Neural progenitor cell (in vitro differentiated cells): ENCODE measurements around the gene FHOD3.

Source experiments
- CTCF ChIP-seq: fragments of 200-600 bp; sonication (generic); IDR thresholded peaks from 2 replicates; pipeline ENCODE4 v1.5.1; 2017; ENCODE audit warnings: antibody characterized with exemption, mild to moderate bottlenecking
- EZH2 ChIP-seq: fragments of 200-600 bp; sonication (generic); IDR thresholded peaks from 2 replicates; pipeline ENCODE4 v1.6.1; 2017; ENCODE audit warnings: antibody characterized with exemption, mild to moderate bottlenecking, moderate library complexity

- no peak for TF ChIP-seq EZH2
- no peak for TF ChIP-seq CTCF
These were observed 196.0 kb downstream of the FHOD3 start for GRCh38 chr18:36493349-36494159.
